Body of pancreas (tissue), 4 donors: Measurements from ENCODE around the gene RAB3GAP2. TPM values are rescaled to one million over a fixed set of nuclear protein-coding genes. Genes with fewer than 3 reads are reported as not detected.
"Not testable (repeated sequence)": the region's sequence is repeated elsewhere in the genome, so short reads cannot be mapped to it uniquely, and the experiment has no call there.

Source experiments
- ATAC-seq: fragments of 150-250 bp; one replicate; pipeline ENCODE4 v1.9.1; 2016
- DNase-seq, 4 donors: peaks; one replicate each; pipeline ENCODE4 v3.0.0-alpha.2; 2019
- H3K27ac ChIP-seq, 4 donors: fragments of 200-600 bp; sonication (generic); 1 replicate in 3 of 4; 2 replicates in 1 of 4; pipeline versions ENCODE4 v1.5.1 to v1.6.1; 2016 to 2019; ENCODE audit warnings: mild to moderate bottlenecking in 1 of 4, mixed read lengths in 1 of 4, moderate library complexity in 1 of 4
- H3K27me3 ChIP-seq, 2 donors: fragments of 200-600 bp; sonication (generic); one replicate each; pipeline ENCODE4 v1.6.0; 2016; ENCODE audit warnings: mild to moderate bottlenecking in 1 of 2
- H3K36me3 ChIP-seq, 2 donors: fragments of 200-600 bp; sonication (generic); replicated peaks in 1 of 2; 2 replicates each; pipeline ENCODE4 v1.5.1; 2016; ENCODE audit warnings: low read depth in 2 of 2; ENCODE audit not compliant: insufficient read depth in 1 of 2
- H3K4me1 ChIP-seq: fragments of 200-600 bp; sonication (generic); one replicate; pipeline ENCODE4 v1.6.0; 2016
- H3K4me3 ChIP-seq, 2 donors: fragments of 200-600 bp; sonication (generic); 1 replicate in 1 of 2; 2 replicates in 1 of 2; pipeline ENCODE4 v1.5.1; 2016 to 2019
- H3K9me3 ChIP-seq, 3 donors: fragments of 200-600 bp; sonication (generic); 1 replicate in 2 of 3; 2 replicates in 1 of 3; pipeline ENCODE4 v1.5.1; 2016
- POLR2A ChIP-seq, 3 donors: fragments of 450-650 bp; IDR thresholded peaks; one replicate each; pipeline ENCODE4 v1.6.1; 2016; ENCODE audit warnings: antibody characterized with exemption in 3 of 3, mild to moderate bottlenecking in 2 of 3
- WGBS, 2 donors: methylation state at CpG; one replicate each; pipeline ENCODE4 v1.1.5; 2017; 5-methylcytosine and 5-hydroxymethylcytosine counted together
- intact Hi-C: fragments of 100-400 bp; cut with DNase I; formaldehyde crosslinking; loops from one replicate; pipeline ENCODE4 v1.15.1; 2023
- total RNA-seq, 2 donors: library from RNA; depleted of rRNA; stranded (reverse); fragments of >200 nt; gene quantifications; one replicate each; pipeline ENCODE4 v1.1.0, GENCODE V29; 2016
- TF ChIP-seq, protein P1 (sequence below), 7 experiments: fragments of 450-650 bp in 4 of 7; fragments of 200-600 bp in 3 of 7; sonication (generic) in 3 of 7; IDR thresholded peaks; one replicate each; pipeline ENCODE4 v1.5.1; 2016 to 2019; ENCODE audit warnings: antibody characterized with exemption in 7 of 7

Gene RAB3GAP2
- total RNA-seq, 2 donors from 2014 or later: 14.5 to 17.5 TPM

DNA sequence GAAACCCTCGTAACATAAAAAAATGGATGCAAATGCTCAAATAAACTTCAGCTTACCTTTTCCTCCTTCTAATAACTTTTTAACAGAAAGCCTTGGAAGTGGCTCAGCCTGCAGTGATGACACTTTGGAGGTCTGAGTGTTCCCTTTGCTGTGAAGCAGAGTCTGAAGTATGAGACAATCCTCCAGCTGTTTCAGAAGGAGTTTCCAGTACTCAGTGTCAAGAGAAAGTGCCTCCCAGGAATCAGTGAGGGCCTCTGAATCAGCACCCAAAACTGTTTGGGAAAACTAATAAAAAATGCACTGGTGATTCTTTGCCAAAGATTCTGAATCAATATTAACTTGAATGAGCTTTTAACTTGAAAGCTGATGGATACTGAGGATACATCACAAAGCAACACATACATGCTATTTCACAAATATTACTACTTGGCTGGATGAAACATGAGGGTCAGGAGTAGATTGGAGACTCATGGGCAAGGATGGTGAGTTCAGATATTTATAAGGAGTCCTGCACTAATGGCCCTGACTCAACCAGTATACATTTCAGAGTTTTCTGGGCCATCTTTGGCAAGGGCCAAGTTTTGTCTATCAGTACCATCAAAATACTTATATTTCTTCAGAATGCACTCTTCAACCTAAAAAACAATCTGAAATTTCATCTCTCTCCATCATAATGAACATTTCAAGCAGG lies 101.3 kb downstream of the RAB3GAP2 start:
- TF ChIP-seq, protein P1, sequence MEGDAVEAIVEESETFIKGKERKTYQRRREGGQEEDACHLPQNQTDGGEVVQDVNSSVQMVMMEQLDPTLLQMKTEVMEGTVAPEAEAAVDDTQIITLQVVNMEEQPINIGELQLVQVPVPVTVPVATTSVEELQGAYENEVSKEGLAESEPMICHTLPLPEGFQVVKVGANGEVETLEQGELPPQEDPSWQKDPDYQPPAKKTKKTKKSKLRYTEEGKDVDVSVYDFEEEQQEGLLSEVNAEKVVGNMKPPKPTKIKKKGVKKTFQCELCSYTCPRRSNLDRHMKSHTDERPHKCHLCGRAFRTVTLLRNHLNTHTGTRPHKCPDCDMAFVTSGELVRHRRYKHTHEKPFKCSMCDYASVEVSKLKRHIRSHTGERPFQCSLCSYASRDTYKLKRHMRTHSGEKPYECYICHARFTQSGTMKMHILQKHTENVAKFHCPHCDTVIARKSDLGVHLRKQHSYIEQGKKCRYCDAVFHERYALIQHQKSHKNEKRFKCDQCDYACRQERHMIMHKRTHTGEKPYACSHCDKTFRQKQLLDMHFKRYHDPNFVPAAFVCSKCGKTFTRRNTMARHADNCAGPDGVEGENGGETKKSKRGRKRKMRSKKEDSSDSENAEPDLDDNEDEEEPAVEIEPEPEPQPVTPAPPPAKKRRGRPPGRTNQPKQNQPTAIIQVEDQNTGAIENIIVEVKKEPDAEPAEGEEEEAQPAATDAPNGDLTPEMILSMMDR (IDR thresholded peaks at IDR 0.05): no peak
- TF ChIP-seq POLR2A (IDR thresholded peaks at IDR 0.05): no peak
- Histone ChIP-seq H3K4me3 (no peak overlapping the region), H3K36me3 (peaks cover 7 to 13% of the 10 kb centered on the region in 2 donors)

DNA sequence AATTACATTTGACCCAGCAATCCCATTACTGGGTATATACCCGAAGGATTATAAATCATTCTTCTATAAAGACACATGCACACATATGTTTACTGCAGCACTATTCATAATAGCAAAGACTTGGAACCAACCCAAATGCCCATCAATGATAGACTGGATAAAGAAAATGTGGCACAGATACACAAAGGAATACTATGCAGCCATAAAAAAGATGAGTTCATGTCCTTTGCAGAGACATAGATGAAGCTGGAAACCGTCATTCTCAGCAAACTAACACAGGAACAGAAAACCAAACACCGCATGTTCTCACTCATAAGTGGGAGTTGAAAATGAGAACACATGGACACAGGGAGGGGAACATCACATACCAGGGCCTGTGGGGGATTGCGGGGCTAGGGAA lies 102.4 kb downstream of the RAB3GAP2 start:
- H3K27me3 ChIP-seq, intact Hi-C loops, H3K27ac ChIP-seq, DNase-seq, H3K4me1 ChIP-seq, ATAC-seq, H3K9me3 ChIP-seq, H3K4me3 ChIP-seq: not testable (repeated sequence)
- H3K36me3 ChIP-seq: peaks cover 7 to 13% of the 10 kb centered on the region in 2 donors
- WGBS, 2 donors: 96 to 98% methylated on average over 4 of the region's 4 CpGs

More for the DNA sequence above, 101.3 kb downstream of the RAB3GAP2 start:
- DNase-seq (no peak), ATAC-seq (no peak)
- intact Hi-C loops: no loop called here
- WGBS, 2 donors: 86 to 100% methylated on average over 1 of the region's 1 CpG
- Histone ChIP-seq H3K27me3 (no peaks in the 10 kb centered on the region), H3K4me1 (no peaks in the 10 kb centered on the region), H3K27ac (no peak overlapping the region), H3K9me3 (no peaks in the 10 kb centered on the region)

DNA sequence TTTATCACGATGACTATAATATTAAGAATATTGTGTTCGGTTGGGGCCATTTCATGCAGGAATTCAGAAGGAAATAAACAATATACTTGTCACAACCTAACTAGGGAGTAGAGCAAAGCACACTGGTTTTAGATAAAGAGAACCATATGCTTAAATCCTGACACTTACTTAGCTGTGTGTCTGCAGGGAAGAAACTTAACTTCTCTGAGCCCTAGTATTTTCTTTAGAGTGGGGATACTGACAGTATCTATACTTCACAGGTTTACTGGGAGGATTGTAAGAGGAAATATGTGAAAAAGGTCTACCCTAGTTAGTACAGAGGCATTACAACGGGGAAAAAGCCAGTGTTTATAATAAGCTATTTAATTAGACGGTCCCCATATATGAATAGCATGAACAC lies 105.4 kb downstream of the RAB3GAP2 start:
- Histone ChIP-seq H3K4me3 (no peak overlapping the region), H3K27me3 (no peaks in the 10 kb centered on the region), H3K4me1 (no peaks in the 10 kb centered on the region), H3K9me3 (no peaks in the 10 kb centered on the region), H3K36me3 (peaks cover 7 to 10% of the 10 kb centered on the region in 2 donors), H3K27ac (no peak overlapping the region)
- TF ChIP-seq POLR2A (IDR thresholded peaks at IDR 0.05): no peak
- TF ChIP-seq, protein P1 (IDR thresholded peaks at IDR 0.05): no peak
- ATAC-seq: no peak
- intact Hi-C loops: no loop called here
- no peak for DNase-seq
- WGBS, 2 donors: 93 to 94% methylated on average over 4 of the region's 4 CpGs

DNA sequence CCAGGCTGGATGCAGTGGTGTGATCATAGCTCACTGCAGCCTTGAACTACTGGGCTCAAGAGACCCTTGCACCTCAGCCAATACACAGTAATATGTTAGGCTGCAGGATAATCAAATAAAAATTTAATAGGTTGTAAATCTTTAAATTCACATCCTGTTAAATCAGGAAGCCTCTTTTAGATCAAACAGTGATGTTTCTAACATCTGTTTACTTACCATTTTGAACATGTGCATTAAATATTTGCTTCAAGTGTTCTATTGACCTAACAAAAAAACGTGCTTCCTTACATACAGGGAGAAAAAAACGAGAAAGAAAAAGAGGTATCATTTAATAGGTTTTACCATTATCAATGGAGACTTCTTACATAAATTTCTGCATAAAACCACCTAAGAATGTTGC lies 107.7 kb downstream of the RAB3GAP2 start:
- intact Hi-C loops: no loop called here
- no peaks in the 10 kb centered on the region for H3K9me3 ChIP-seq
- 43 to 47% methylated on average over 2 of the region's 2 CpGs for WGBS, 2 donors
- ATAC-seq (no peak), DNase-seq (no peak)
- no peaks in the 10 kb centered on the region for H3K27me3 ChIP-seq
- H3K4me3 ChIP-seq: no peak overlapping the region
- no peak overlapping the region for H3K27ac ChIP-seq
- TF ChIP-seq, protein P1 (IDR thresholded peaks at IDR 0.05): no peak
- no peak for TF ChIP-seq POLR2A (IDR thresholded peaks at IDR 0.05)
- no peaks in the 10 kb centered on the region for H3K4me1 ChIP-seq
- H3K36me3 ChIP-seq: peaks cover 0 to 6% of the 10 kb centered on the region in 2 donors

DNA sequence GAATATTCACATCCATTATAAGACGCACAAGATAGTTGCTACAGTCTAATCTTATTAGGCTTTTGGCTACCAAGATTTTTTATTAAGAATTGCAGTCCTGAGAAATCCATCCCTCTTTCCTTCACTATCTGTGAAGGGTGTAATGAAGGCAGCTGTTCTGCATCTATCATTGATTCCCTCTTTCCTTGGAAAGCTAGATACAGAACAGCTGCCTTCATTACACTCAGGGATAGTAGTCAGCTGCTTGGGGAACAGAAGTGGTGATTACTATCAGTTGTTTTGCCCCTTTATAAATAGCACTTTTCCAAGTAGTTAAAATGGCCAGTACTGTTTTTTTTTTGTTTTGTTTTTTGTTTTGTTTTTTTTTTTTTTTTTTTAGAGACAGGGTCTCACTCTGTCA lies 108.1 kb downstream of the RAB3GAP2 start:
- intact Hi-C loops: no loop called here
- Histone ChIP-seq H3K4me3 (no peak overlapping the region), H3K9me3 (no peaks in the 10 kb centered on the region), H3K4me1 (no peaks in the 10 kb centered on the region), H3K27me3 (no peaks in the 10 kb centered on the region), H3K27ac (no peak overlapping the region), H3K36me3 (peaks cover 0 to 4% of the 10 kb centered on the region in 2 donors)
- WGBS, 2 donors: 83 to 100% methylated on average over 1 of the region's 1 CpG
- TF ChIP-seq, protein P1 (IDR thresholded peaks at IDR 0.05): no peak
- TF ChIP-seq POLR2A (IDR thresholded peaks at IDR 0.05): no peak
- ATAC-seq: no peak
- DNase-seq: no peak
